DMS 273 (cell line): ENCODE data around the gene SBNO1.
A peak's percentile ranks its signal among the peaks of the same experiment; 100 is the strongest.
"Not testable (repeated sequence)": the region's sequence is repeated elsewhere in the genome, so short reads cannot be mapped to it uniquely, and the experiment has no call there.

Experiments
- DNase-seq: peaks from one replicate; lab custom pipeline; 2025; ENCODE audit not compliant: unreplicated experiment; lab: John Stamatoyannopoulos, UW

Gene SBNO1

GRCh38 chr12:123364532-123365024 lies at the start of gene SBNO1:
SBNO1 (minus strand) TSS chr12:123364847; CDS start chr12:123350441, 14,406 bp downstream.
- peak; percentile 96 for DNase-seq

- no peak for DNase-seq
Measured at GRCh38 chr12:123410041-123410412, 45.4 kb upstream of the SBNO1 start.

- not testable (repeated sequence) for DNase-seq
Measured at GRCh38 chr12:123409284-123410040, 44.8 kb upstream of the SBNO1 start.

GRCh38 chr12:123408619-123409018 lies 44.0 kb upstream of the SBNO1 start:
- not testable (repeated sequence) for DNase-seq

- not testable (repeated sequence) for DNase-seq
Measured at GRCh38 chr12:123407934-123408333, 43.3 kb upstream of the SBNO1 start.

- DNase-seq = not testable (repeated sequence)
Measured at GRCh38 chr12:123407269-123407668, 42.6 kb upstream of the SBNO1 start.

- DNase-seq = no peak
Measured at GRCh38 chr12:123404581-123404980, 39.9 kb upstream of the SBNO1 start.

- DNase-seq = no peak
Measured at GRCh38 chr12:123401753-123402683, 37.4 kb upstream of the SBNO1 start.

GRCh38 chr12:123399255-123399617 lies 34.6 kb upstream of the SBNO1 start:
- no peak for DNase-seq

- DNase-seq = peak; percentile 93
Measured at GRCh38 chr12:123398550-123399254, 34.1 kb upstream of the SBNO1 start.

GRCh38 chr12:123398177-123398549 lies 33.5 kb upstream of the SBNO1 start:
- no peak for DNase-seq

GRCh38 chr12:123397400-123397799 lies 32.8 kb upstream of the SBNO1 start:
- no peak for DNase-seq

GRCh38 chr12:123396954-123397353 lies 32.3 kb upstream of the SBNO1 start:
- DNase-seq = peak; percentile 33

- no peak for DNase-seq
Measured at GRCh38 chr12:123396543-123396942, 31.9 kb upstream of the SBNO1 start.

GRCh38 chr12:123395236-123395635 lies 30.6 kb upstream of the SBNO1 start:
- no peak for DNase-seq

- DNase-seq = no peak
Measured at GRCh38 chr12:123393747-123394146, 29.1 kb upstream of the SBNO1 start.

GRCh38 chr12:123391546-123392343 lies 27.1 kb upstream of the SBNO1 start:
- no peak for DNase-seq

- DNase-seq = no peak
Measured at GRCh38 chr12:123390498-123391426, 26.1 kb upstream of the SBNO1 start.
